Liver (tissue), 3 donors: ENCODE data around the gene DAND5.

ENCODE experiments used
- ATF3 ChIP-seq: IDR thresholded peaks from 2 replicates; pipeline ENCODE4 v1.6.1; 2016; ENCODE audit warnings: antibody characterized with exemption
- CTCF ChIP-seq: fragments of 150-350 bp; IDR thresholded peaks from 2 replicates; pipeline ENCODE4 v1.5.1; 2017; ENCODE audit warnings: improper control_type of control experiment, low read depth, low read length; ENCODE audit not compliant: missing input control
- EGR1 ChIP-seq, 2 donors: IDR thresholded peaks; 2 replicates each; pipeline ENCODE4 v1.6.1; 2016 to 2018; ENCODE audit warnings: antibody characterized with exemption in 2 of 2, low read depth in 2 of 2
- GABPA ChIP-seq, 2 donors: IDR thresholded peaks in 1 of 2; conservative IDR thresholded peaks in 1 of 2; 2 replicates each; pipeline ENCODE4 v1.6.1; 2016; ENCODE audit warnings: antibody characterized with exemption in 2 of 2, mild to moderate bottlenecking in 1 of 2, moderate library complexity in 1 of 2
- HNF4A ChIP-seq, 2 donors: conservative IDR thresholded peaks; 2 replicates each; pipeline ENCODE4 v1.6.1; 2016; ENCODE audit warnings: antibody characterized with exemption in 2 of 2, mild to moderate bottlenecking in 2 of 2
- HNF4G ChIP-seq: IDR thresholded peaks from 2 replicates; pipeline ENCODE4 v1.6.1; 2016; ENCODE audit warnings: antibody characterized with exemption
- JUND ChIP-seq, 2 donors: IDR thresholded peaks; 2 replicates each; pipeline ENCODE4 v1.6.1; 2016; ENCODE audit warnings: antibody characterized with exemption in 2 of 2
- RAD21 ChIP-seq, 2 donors: IDR thresholded peaks; 2 replicates each; pipeline ENCODE4 v1.6.1; 2016; ENCODE audit warnings: antibody characterized with exemption in 2 of 2, mild to moderate bottlenecking in 2 of 2
- SP1 ChIP-seq: IDR thresholded peaks from 2 replicates; pipeline ENCODE4 v1.6.1; 2018; ENCODE audit warnings: antibody characterized with exemption, mild to moderate bottlenecking
- TAF1 ChIP-seq: conservative IDR thresholded peaks from 2 replicates; pipeline ENCODE4 v1.6.1; 2016; ENCODE audit warnings: antibody characterized with exemption, mild to moderate bottlenecking
- YY1 ChIP-seq: IDR thresholded peaks from 2 replicates; pipeline ENCODE4 v1.6.1; 2016; ENCODE audit warnings: antibody characterized with exemption, mild to moderate bottlenecking
- ZBTB33 ChIP-seq: IDR thresholded peaks from 2 replicates; pipeline ENCODE4 v1.6.1; 2016; ENCODE audit warnings: antibody characterized with exemption
- TF ChIP-seq, protein P1 (sequence below): IDR thresholded peaks from 2 replicates; pipeline ENCODE4 v1.6.1; 2016; ENCODE audit warnings: antibody characterized with exemption
- donor health status: healthy.
- donor health status: healthy.

DNA sequence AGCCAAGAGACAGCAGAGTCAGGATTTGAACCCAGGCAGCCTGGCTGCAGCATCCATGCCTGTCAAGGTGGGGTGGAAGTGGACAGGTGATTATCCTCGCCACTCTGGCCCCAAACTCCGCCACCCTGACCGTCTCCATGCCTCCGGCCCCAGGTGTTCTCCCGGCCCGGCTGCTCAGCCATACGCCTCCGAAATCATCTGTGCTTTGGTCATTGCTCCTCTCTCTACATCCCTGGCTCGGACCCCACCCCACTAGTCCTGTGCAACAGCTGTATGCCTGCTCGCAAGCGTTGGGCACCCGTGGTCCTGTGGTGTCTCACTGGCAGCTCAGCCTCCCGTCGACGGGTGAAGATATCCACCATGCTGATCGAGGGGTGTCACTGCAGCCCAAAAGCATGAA is 3.9 kb downstream of the DAND5 start:
- TF ChIP-seq CTCF (no peak), SP1 (no peak), ZBTB33 (no peak), ATF3 (no peak), RAD21 (IDR thresholded peaks at IDR 0.05) (no peak), HNF4A (conservative IDR thresholded peaks at IDR 0.05) (no peak), JUND (IDR thresholded peaks at IDR 0.05) (no peak), EGR1 (IDR thresholded peaks at IDR 0.05; ENCODE audit: low read depth in 2 of 2) (no peak), GABPA (IDR thresholded peaks at IDR 0.05 in 1 of 2, conservative IDR thresholded peaks at IDR 0.05 in 1 of 2) (no peak), TAF1 (no peak), YY1 (no peak), HNF4G (no peak)
- TF ChIP-seq, protein P1, sequence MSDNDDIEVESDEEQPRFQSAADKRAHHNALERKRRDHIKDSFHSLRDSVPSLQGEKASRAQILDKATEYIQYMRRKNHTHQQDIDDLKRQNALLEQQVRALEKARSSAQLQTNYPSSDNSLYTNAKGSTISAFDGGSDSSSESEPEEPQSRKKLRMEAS = no peak
